ENCODE measurements around the gene GAD1. TPM values are rescaled to one million over a fixed set of nuclear protein-coding genes. Genes with fewer than 3 reads are reported as not detected.

The GAD1 gene
- total RNA-seq, 4 donors from 2014 or later: 1.2 TPM; not detected in 3

- Histone ChIP-seq H3K27me3 (no peaks in the 10 kb centered on the region), H3K4me3 (no peak overlapping the region), H3K36me3 (no peaks in the 10 kb centered on the region), H3K4me1 (peaks cover 0 to 19% (median 0%) of the 10 kb centered on the region in 4 donors), H3K27ac (no peak overlapping the region), H3K9me3 (no peaks in the 10 kb centered on the region)
- no peak for TF ChIP-seq CTCF (IDR thresholded peaks at IDR 0.05)
- no peak for TF ChIP-seq POLR2A (IDR thresholded peaks at IDR 0.05)
- no peak for TF ChIP-seq EP300 (IDR thresholded peaks at IDR 0.05)
- DNase-seq (ENCODE audit: low spot score in 2 of 2): no peak
Observed at GRCh38 chr2:170774074-170774473, 42.6 kb upstream of the GAD1 start.

- 47 to 65% methylated on average over 2 of the region's 2 CpGs for WGBS, 2 donors
- Histone ChIP-seq H3K27ac (no peak overlapping the region), H3K9me3 (no peaks in the 10 kb centered on the region), H3K27me3 (no peaks in the 10 kb centered on the region), H3K4me1 (no peaks in the 10 kb centered on the region), H3K4me3 (no peak overlapping the region), H3K36me3 (no peaks in the 10 kb centered on the region)
- TF ChIP-seq EP300 (IDR thresholded peaks at IDR 0.05): no peak
- TF ChIP-seq CTCF (IDR thresholded peaks at IDR 0.05): no peak
- TF ChIP-seq POLR2A (IDR thresholded peaks at IDR 0.05): no peak
- DNase-seq (ENCODE audit: low spot score in 2 of 2): no peak
Observed at GRCh38 chr2:170778900-170779299, 37.8 kb upstream of the GAD1 start.

GRCh38 chr2:170779304-170779703 is 37.4 kb upstream of the GAD1 start:
- Histone ChIP-seq H3K36me3 (no peaks in the 10 kb centered on the region), H3K27ac (no peak overlapping the region), H3K4me1 (no peaks in the 10 kb centered on the region), H3K27me3 (no peaks in the 10 kb centered on the region), H3K9me3 (no peaks in the 10 kb centered on the region), H3K4me3 (no peak overlapping the region)
- TF ChIP-seq EP300 (IDR thresholded peaks at IDR 0.05): no peak
- no peak for TF ChIP-seq CTCF (IDR thresholded peaks at IDR 0.05)
- no peak for TF ChIP-seq POLR2A (IDR thresholded peaks at IDR 0.05)
- WGBS, 2 donors: 90 to 95% methylated on average over 1 of the region's 1 CpG
- DNase-seq (ENCODE audit: low spot score in 2 of 2): no peak

GRCh38 chr2:170782673-170783072 is 34.0 kb upstream of the GAD1 start:
- H3K4me3 ChIP-seq: no peak overlapping the region
- no peak overlapping the region for H3K27ac ChIP-seq
- no peaks in the 10 kb centered on the region for H3K36me3 ChIP-seq
- TF ChIP-seq POLR2A (IDR thresholded peaks at IDR 0.05) (no peak), CTCF (IDR thresholded peaks at IDR 0.05) (no peak), EP300 (IDR thresholded peaks at IDR 0.05) (no peak)
- 81 to 85% methylated on average over 2 of the region's 2 CpGs for WGBS, 2 donors
- no peaks in the 10 kb centered on the region for H3K9me3 ChIP-seq
- H3K4me1 ChIP-seq: no peaks in the 10 kb centered on the region
- no peaks in the 10 kb centered on the region for H3K27me3 ChIP-seq
- no peak for DNase-seq (ENCODE audit: low spot score in 2 of 2)

GRCh38 chr2:170783549-170783948 is 33.1 kb upstream of the GAD1 start:
- Histone ChIP-seq H3K4me3 (no peak overlapping the region), H3K27me3 (no peaks in the 10 kb centered on the region), H3K4me1 (no peaks in the 10 kb centered on the region), H3K36me3 (no peaks in the 10 kb centered on the region), H3K9me3 (no peaks in the 10 kb centered on the region), H3K27ac (no peak overlapping the region)
- no peak for DNase-seq (ENCODE audit: low spot score in 2 of 2)
- no peak for TF ChIP-seq EP300 (IDR thresholded peaks at IDR 0.05)
- 97 to 100% methylated on average over 1 of the region's 1 CpG for WGBS, 2 donors

GRCh38 chr2:170798996-170799395 is 17.7 kb upstream of the GAD1 start:
- no peak for DNase-seq (ENCODE audit: low spot score in 2 of 2)
- Histone ChIP-seq H3K4me3 (no peak overlapping the region), H3K36me3 (no peaks in the 10 kb centered on the region)

More at GRCh38 chr2:170798996-170799395, 17.7 kb upstream of the GAD1 start:
- H3K9me3 ChIP-seq: no peaks in the 10 kb centered on the region
- H3K27ac ChIP-seq: no peak overlapping the region
- TF ChIP-seq POLR2A (IDR thresholded peaks at IDR 0.05) (no peak), EP300 (IDR thresholded peaks at IDR 0.05) (no peak), CTCF (IDR thresholded peaks at IDR 0.05) (no peak)
- no peaks in the 10 kb centered on the region for H3K4me1 ChIP-seq
- H3K27me3 ChIP-seq: no peaks in the 10 kb centered on the region

All from tibial nerve (tissue), 4 donors.